Smooth muscle cell (in vitro differentiated cells): ENCODE measurements around the gene SLC25A11. TPM values are rescaled to one million over a fixed set of nuclear protein-coding genes. Genes with fewer than 3 reads are reported as not detected.
"Not testable (repeated sequence)": the region's sequence is repeated elsewhere in the genome, so short reads cannot be mapped to it uniquely, and the experiment has no call there.

Experiments used
- DNase-seq: peaks from one replicate; lab custom pipeline; 2025; ENCODE audit not compliant: unreplicated experiment; lab: John Stamatoyannopoulos, UW
- H2AFZ ChIP-seq: fragments of 200-600 bp; sonication (generic); 2 replicates; pipeline ENCODE4 v1.6.0; 2016; ENCODE audit warnings: antibody characterized with exemption, low read depth, mild to moderate bottlenecking
- H3F3A ChIP-seq: fragments of 200-600 bp; sonication (generic); 2 replicates; pipeline ENCODE4 v1.6.0; 2017; ENCODE audit warnings: antibody characterized with exemption, low read depth
- H3K27ac ChIP-seq: fragments of 200-600 bp; sonication (generic); 2 replicates; pipeline ENCODE4 v1.5.1; 2016; ENCODE audit warnings: low read depth, mild to moderate bottlenecking
- H3K27me3 ChIP-seq: fragments of 200-600 bp; sonication (generic); 2 replicates; pipeline ENCODE4 v1.6.1; 2016; ENCODE audit warnings: low read depth, mild to moderate bottlenecking
- H3K36me3 ChIP-seq: fragments of 200-600 bp; sonication (generic); 2 replicates; pipeline ENCODE4 v1.5.1; 2016; ENCODE audit warnings: low read depth
- H3K4me1 ChIP-seq: fragments of 200-600 bp; sonication (generic); 2 replicates; pipeline ENCODE4 v1.5.1; 2016; ENCODE audit warnings: low read depth
- H3K4me2 ChIP-seq: fragments of 200-600 bp; sonication (generic); 2 replicates; pipeline ENCODE4 v1.6.0; 2016; ENCODE audit warnings: mild to moderate bottlenecking
- H3K4me3 ChIP-seq: fragments of 200-600 bp; sonication (generic); 2 replicates; pipeline ENCODE4 v1.5.1; 2016; ENCODE audit warnings: mild to moderate bottlenecking
- H3K79me2 ChIP-seq: fragments of 200-600 bp; sonication (generic); 2 replicates; pipeline ENCODE4 v1.6.0; 2016; ENCODE audit warnings: low read depth, mild to moderate bottlenecking
- H3K9ac ChIP-seq: fragments of 200-600 bp; sonication (generic); 2 replicates; pipeline ENCODE4 v1.6.0; 2016; ENCODE audit warnings: low read depth
- H3K9me3 ChIP-seq: fragments of 200-600 bp; sonication (generic); replicated peaks from 2 replicates; pipeline ENCODE4 v1.5.1; 2016; ENCODE audit warnings: low read depth
- H4K20me1 ChIP-seq: fragments of 200-600 bp; sonication (generic); 2 replicates; pipeline ENCODE4 v1.6.0; 2016; ENCODE audit warnings: low read depth
- CTCF ChIP-seq: fragments of 200-600 bp; sonication (generic); IDR thresholded peaks from 2 replicates; pipeline ENCODE4 v1.5.1; 2017; ENCODE audit warnings: borderline replicate concordance, mild to moderate bottlenecking, antibody characterized with exemption; ENCODE audit not compliant: insufficient read depth, poor library complexity, severe bottlenecking
- WGBS: methylation state at CpG from one replicate; pipeline ENCODE4 v1.1.7; 2016; ENCODE audit warnings: low lambda C conversion rate; 5-methylcytosine and 5-hydroxymethylcytosine counted together
- polyA plus RNA-seq: library from polyadenylated mRNA; unstranded; fragments of >200 nt; fragmentation: Nextera tagmentation; extraction: Ambion mirVana; gene quantifications from 2 replicates; pipeline ENCODE4 v1.2.1, GENCODE V29; 2016
- total RNA-seq: library from RNA; depleted of rRNA; stranded (reverse); fragments of >200 nt; gene quantifications from 2 replicates; pipeline ENCODE4 v1.2.3, GENCODE V29; 2014

The SLC25A11 gene
- total and polyA plus RNA-seq, 2 experiments from 2014 or later: 29.9 to 67.5 TPM

GRCh38 chr17:4932756-4933155 lies 7.1 kb downstream of the SLC25A11 start:
- Histone ChIP-seq H3K4me1 (no peaks in the 10 kb centered on the region), H3K4me3 (no peak overlapping the region), H3K79me2 (no peaks in the 10 kb centered on the region), H4K20me1 (no peaks in the 10 kb centered on the region), H3K9me3 (no peaks in the 10 kb centered on the region), H2AFZ (no peak overlapping the region), H3K27ac (no peak overlapping the region), H3K27me3 (no peaks in the 10 kb centered on the region), H3F3A (no peaks in the 10 kb centered on the region), H3K4me2 (no peak overlapping the region), H3K9ac (no peak overlapping the region), H3K36me3 (no peaks in the 10 kb centered on the region)
- no peak for TF ChIP-seq CTCF
- 88% methylated on average over 12 of the region's 12 CpGs for WGBS
- no peak for DNase-seq

- Histone ChIP-seq H3K4me1 (no peaks in the 10 kb centered on the region), H3K79me2 (no peaks in the 10 kb centered on the region), H3K36me3 (no peaks in the 10 kb centered on the region), H2AFZ (no peak within 1 kb of the TSS), H3F3A (no peaks in the 10 kb centered on the region), H3K4me3 (no peak within 1 kb of the TSS), H3K27ac (no peak within 1 kb of the TSS), H3K4me2 (no peak within 1 kb of the TSS), H3K9ac (no peak within 1 kb of the TSS), H3K27me3 (no peaks in the 10 kb centered on the region), H3K9me3 (no peaks in the 10 kb centered on the region), H4K20me1 (no peaks in the 10 kb centered on the region)
- TF ChIP-seq CTCF: no peak
- DNase-seq: no peak
- 90% methylated on average over 14 of the region's 14 CpGs for WGBS
These were observed 7.9 kb downstream of the SLC25A11 start, which contains the start of gene GP1BA for GRCh38 chr17:4931963-4932362. TSS of gene GP1BA (plus strand) at chr17:4932277. CDS start at chr17:4932605, 328 bp downstream.

GRCh38 chr17:4928881-4929280 lies 11.0 kb downstream of the SLC25A11 start:
- Histone ChIP-seq H3K9me3 (no peaks in the 10 kb centered on the region), H3K4me1 (no peaks in the 10 kb centered on the region), H3F3A (no peaks in the 10 kb centered on the region), H3K36me3 (no peaks in the 10 kb centered on the region), H4K20me1 (no peaks in the 10 kb centered on the region), H3K27ac (no peak overlapping the region), H3K4me2 (no peak overlapping the region), H3K27me3 (no peaks in the 10 kb centered on the region), H3K9ac (no peak overlapping the region), H2AFZ (no peak overlapping the region), H3K4me3 (no peak overlapping the region), H3K79me2 (no peaks in the 10 kb centered on the region)
- no peak for TF ChIP-seq CTCF
- no peak for DNase-seq
- 97% methylated on average over 18 of the region's 18 CpGs for WGBS

- H2AFZ ChIP-seq, H3K36me3 ChIP-seq, H3K27ac ChIP-seq, H3F3A ChIP-seq, DNase-seq, H3K79me2 ChIP-seq, H3K4me3 ChIP-seq, H3K4me1 ChIP-seq, H3K4me2 ChIP-seq, H3K9ac ChIP-seq, H3K27me3 ChIP-seq, H3K9me3 ChIP-seq, H4K20me1 ChIP-seq: not testable (repeated sequence)
- 87% methylated on average over 24 of the region's 24 CpGs for WGBS
These were observed 13.1 kb downstream of the SLC25A11 start for GRCh38 chr17:4926577-4927335.
